Measurements from ENCODE around the gene CHP1. TPM values are rescaled to one million over a fixed set of nuclear protein-coding genes. Genes with fewer than 3 reads are reported as not detected.
"Not testable (repeated sequence)": the region's sequence is repeated elsewhere in the genome, so short reads cannot be mapped to it uniquely, and the experiment has no call there.

The CHP1 gene
- total RNA-seq, 2 donors from 2014 or later: 31.6 to 40.5 TPM

GRCh38 chr15:41233367-41233771 is 2.3 kb downstream of the CHP1 start:
- DNase-seq: no peak
- no peaks in the 10 kb centered on the region for H3K36me3 Mint-ChIP-seq (ENCODE audit: low read depth)
- H3K4me1 Mint-ChIP-seq: peaks cover 21% of the 10 kb centered on the region
- no peaks in the 10 kb centered on the region for H3K27me3 Mint-ChIP-seq
- H3K4me3 Mint-ChIP-seq: no peak overlapping the region
- H3K9me3 ChIP-seq (ENCODE audit: control insufficient read depth, low read length, poor library complexity, severe bottlenecking): no peaks in the 10 kb centered on the region
- no peak overlapping the region for H3K27ac Mint-ChIP-seq
- ATAC-seq: no peak

DNA sequence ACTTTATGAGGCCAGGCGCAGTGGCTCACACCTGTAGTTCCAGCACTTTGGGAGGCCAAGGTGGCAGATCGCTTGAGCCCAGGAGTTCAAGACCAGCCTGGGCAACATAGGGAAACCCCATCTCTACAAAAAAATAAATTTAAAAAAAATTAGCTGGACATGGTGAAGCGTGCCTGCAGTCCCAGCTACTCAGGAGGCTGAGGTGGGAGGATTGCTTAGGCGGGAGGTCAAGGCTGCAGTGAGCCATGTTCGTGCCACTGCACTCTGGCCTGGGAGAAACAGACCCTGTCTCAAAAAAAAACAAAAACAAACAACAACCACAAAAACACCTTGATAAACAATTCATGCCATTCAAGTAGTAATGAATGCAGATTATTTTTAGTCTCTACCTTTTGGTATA is 4.2 kb downstream of the CHP1 start:
- DNase-seq; ATAC-seq; H3K9me3 ChIP-seq (ENCODE audit: control insufficient read depth, low read length, poor library complexity, severe bottlenecking); H3K27ac Mint-ChIP-seq; H3K27me3 Mint-ChIP-seq; H3K4me3 Mint-ChIP-seq; H3K36me3 Mint-ChIP-seq (ENCODE audit: low read depth): not testable (repeated sequence)
- H3K4me1 Mint-ChIP-seq: peaks cover 21% of the 10 kb centered on the region

DNA sequence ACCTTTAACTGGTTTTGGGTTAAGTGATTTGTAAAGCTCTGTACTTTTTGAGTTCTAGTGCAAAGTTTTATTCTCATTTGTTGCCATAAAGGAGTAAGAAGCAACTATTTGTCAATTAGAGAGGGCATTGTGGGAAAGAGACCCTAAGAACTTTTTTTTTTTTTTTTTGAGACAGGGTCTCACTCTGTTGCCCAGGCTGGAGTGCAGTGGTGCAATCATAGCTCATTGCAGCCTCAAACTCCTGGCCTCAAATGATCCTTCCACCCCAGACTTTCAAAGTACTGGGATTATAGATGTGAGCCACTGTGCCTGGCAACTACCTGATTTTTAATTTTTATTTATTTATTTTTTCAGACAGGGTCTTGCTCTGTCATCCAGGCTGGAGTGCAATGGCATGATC is 4.9 kb downstream of the CHP1 start:
- Mint-ChIP-seq H3K4me1 (peaks cover 19% of the 10 kb centered on the region), H3K27me3 (no peaks in the 10 kb centered on the region), H3K36me3 (ENCODE audit: low read depth) (no peaks in the 10 kb centered on the region), H3K27ac (no peak overlapping the region), H3K4me3 (no peak overlapping the region)
- no peaks in the 10 kb centered on the region for H3K9me3 ChIP-seq (ENCODE audit: control insufficient read depth, low read length, poor library complexity, severe bottlenecking)
- no peak for ATAC-seq
- no peak for DNase-seq

GRCh38 chr15:41238100-41238499 is 7.0 kb downstream of the CHP1 start:
- H3K27ac Mint-ChIP-seq: peak overlapping the region; percentile 39

DNA sequence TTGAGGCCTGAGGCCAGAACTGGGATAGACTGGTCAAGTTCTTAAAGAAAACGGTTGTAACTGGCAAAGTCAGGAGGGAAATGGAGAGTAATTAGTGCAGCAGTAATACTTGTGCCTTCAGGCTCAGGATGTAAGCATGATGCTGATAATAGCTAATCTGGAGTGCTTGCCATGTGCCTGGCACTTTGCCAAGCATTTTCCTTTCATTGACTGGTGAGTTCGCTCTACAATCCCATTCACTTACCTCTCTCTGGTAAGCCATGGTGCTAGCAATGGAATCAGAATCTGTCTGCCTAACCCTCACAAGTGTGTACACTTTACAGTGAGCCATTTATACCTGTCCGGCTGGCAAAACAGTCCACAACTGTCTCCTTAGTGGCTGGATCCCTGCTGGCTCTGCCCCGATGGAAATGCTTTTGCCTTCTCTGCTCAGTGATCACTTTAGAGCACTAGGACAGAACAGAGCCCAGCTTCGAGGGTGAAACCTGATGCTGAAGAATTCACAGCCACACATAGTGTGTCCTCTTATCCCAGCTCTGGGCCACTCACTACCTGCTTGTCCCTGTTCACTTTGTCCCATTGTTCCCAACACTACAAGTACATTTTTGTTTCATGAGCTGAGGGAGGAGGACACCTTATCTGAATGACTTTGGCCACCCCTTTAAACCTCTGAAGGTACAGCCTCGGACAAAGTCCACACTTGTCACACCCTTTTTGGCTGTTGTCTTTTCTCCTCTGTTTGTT is 10.3 kb downstream of the CHP1 start:
- H3K27me3 Mint-ChIP-seq: no peaks in the 10 kb centered on the region
- DNase-seq: no peak
- ATAC-seq: no peak
- peaks cover 2% of the 10 kb centered on the region for H3K4me1 Mint-ChIP-seq
- no peaks in the 10 kb centered on the region for H3K36me3 Mint-ChIP-seq (ENCODE audit: low read depth)
- no peaks in the 10 kb centered on the region for H3K9me3 ChIP-seq (ENCODE audit: control insufficient read depth, low read length, poor library complexity, severe bottlenecking)
- no peak overlapping the region for H3K4me3 Mint-ChIP-seq
- H3K27ac Mint-ChIP-seq: no peak overlapping the region

More at GRCh38 chr15:41238100-41238499, 7.0 kb downstream of the CHP1 start:
- Mint-ChIP-seq H3K36me3 (ENCODE audit: low read depth) (no peaks in the 10 kb centered on the region), H3K4me3 (no peak overlapping the region), H3K4me1 (peaks cover 8% of the 10 kb centered on the region), H3K27me3 (no peaks in the 10 kb centered on the region)
- DNase-seq (no peak), ATAC-seq (no peak)
- no peaks in the 10 kb centered on the region for H3K9me3 ChIP-seq (ENCODE audit: control insufficient read depth, low read length, poor library complexity, severe bottlenecking)

DNA sequence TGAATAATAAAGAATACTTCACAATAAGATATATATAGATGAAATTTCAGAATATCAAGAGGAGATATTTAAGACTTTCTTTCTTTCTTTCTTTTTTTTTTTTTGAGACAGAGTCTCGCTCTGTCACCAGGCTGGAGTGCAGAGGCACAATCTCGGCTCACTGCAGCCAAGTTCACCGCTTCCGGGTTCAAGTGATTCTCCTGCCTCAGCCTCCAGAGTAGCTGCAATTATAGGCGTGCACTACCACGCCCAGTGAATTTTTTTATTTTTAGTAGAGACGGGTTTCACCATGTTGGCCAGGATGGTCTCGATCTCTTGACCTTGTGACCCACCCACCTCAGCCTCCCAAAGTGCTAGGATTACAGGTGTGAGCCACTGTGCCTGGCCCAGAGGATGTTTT is 19.7 kb downstream of the CHP1 start:
- not testable (repeated sequence) for DNase-seq; H3K4me1 Mint-ChIP-seq; H3K36me3 Mint-ChIP-seq (ENCODE audit: low read depth); ATAC-seq; H3K9me3 ChIP-seq (ENCODE audit: control insufficient read depth, low read length, poor library complexity, severe bottlenecking); H3K27ac Mint-ChIP-seq; H3K4me3 Mint-ChIP-seq; H3K27me3 Mint-ChIP-seq

GRCh38 chr15:41251411-41251810 is 20.3 kb downstream of the CHP1 start:
- H3K27ac Mint-ChIP-seq: no peak overlapping the region

DNA sequence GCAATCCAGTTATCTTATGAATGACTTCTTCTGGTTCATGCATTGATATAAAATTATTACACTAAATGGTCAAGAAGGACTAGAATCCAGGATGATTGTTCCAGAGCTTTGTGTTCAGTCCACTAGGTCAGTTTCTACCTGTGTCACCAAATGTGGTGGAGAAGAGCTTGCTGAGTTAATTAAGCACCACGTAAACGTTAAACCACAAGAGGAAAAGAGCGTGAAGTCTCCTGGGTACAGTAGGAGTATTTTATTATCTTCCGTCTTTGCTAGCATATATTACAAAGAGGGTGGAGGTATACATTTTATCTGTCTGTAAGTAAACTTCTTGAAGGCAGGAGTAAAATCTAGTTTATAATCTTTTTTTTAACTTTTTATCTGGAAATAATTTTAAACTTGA is 23.5 kb downstream of the CHP1 start:
- ATAC-seq (no peak), DNase-seq (no peak)
- no peaks in the 10 kb centered on the region for H3K9me3 ChIP-seq (ENCODE audit: control insufficient read depth, low read length, poor library complexity, severe bottlenecking)
- Mint-ChIP-seq H3K4me3 (no peak overlapping the region), H3K36me3 (ENCODE audit: low read depth) (peaks cover 5% of the 10 kb centered on the region), H3K4me1 (peaks cover 6% of the 10 kb centered on the region), H3K27me3 (no peaks in the 10 kb centered on the region), H3K27ac (no peak overlapping the region)

More at GRCh38 chr15:41251411-41251810, 20.3 kb downstream of the CHP1 start:
- no peaks in the 10 kb centered on the region for H3K36me3 Mint-ChIP-seq (ENCODE audit: low read depth)
- ATAC-seq (no peak), DNase-seq (no peak)
- H3K27me3 Mint-ChIP-seq: no peaks in the 10 kb centered on the region
- H3K4me3 Mint-ChIP-seq: no peak overlapping the region
- peaks cover 2% of the 10 kb centered on the region for H3K4me1 Mint-ChIP-seq
- H3K9me3 ChIP-seq (ENCODE audit: control insufficient read depth, low read length, poor library complexity, severe bottlenecking): no peaks in the 10 kb centered on the region

- peaks cover 6% of the 10 kb centered on the region for H3K4me1 Mint-ChIP-seq
- peak overlapping the region; percentile 9 for H3K27ac Mint-ChIP-seq
- DNase-seq (no peak), ATAC-seq (no peak)
- no peak overlapping the region for H3K4me3 Mint-ChIP-seq
- peaks cover 5% of the 10 kb centered on the region for H3K36me3 Mint-ChIP-seq (ENCODE audit: low read depth)
- no peaks in the 10 kb centered on the region for H3K9me3 ChIP-seq (ENCODE audit: control insufficient read depth, low read length, poor library complexity, severe bottlenecking)
- H3K27me3 Mint-ChIP-seq: no peaks in the 10 kb centered on the region
Observed at GRCh38 chr15:41256103-41256502, 25.0 kb downstream of the CHP1 start.

DNA sequence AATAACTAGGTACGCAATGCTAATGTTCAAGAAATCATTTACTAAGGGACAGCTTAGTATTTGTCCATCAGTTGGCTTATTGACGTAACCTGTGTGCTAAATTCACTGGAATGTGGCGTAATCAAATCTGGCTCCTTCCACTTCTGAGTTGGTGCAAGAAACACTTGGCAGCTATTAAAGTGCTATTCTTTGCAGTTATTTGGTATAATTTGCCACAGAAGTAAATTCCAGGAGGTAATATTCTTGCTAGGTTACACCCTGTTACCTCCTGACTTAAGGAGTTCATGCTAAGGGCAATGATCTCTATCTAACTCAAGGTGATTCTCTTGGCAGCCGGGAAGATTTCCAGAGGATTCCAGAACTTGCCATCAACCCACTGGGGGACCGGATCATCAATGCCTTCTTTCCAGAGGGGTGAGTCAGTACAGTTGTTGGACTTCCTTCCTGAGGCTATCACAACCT is 25.5 kb downstream of the CHP1 start:
- no peaks in the 10 kb centered on the region for H3K27me3 Mint-ChIP-seq
- H3K4me1 Mint-ChIP-seq: peaks cover 6% of the 10 kb centered on the region
- no peak overlapping the region for H3K4me3 Mint-ChIP-seq
- DNase-seq (no peak), ATAC-seq (no peak)
- peaks cover 5% of the 10 kb centered on the region for H3K36me3 Mint-ChIP-seq (ENCODE audit: low read depth)
- H3K27ac Mint-ChIP-seq: no peak overlapping the region
- no peaks in the 10 kb centered on the region for H3K9me3 ChIP-seq (ENCODE audit: control insufficient read depth, low read length, poor library complexity, severe bottlenecking)

- H3K27me3 Mint-ChIP-seq: no peaks in the 10 kb centered on the region
- no peak for DNase-seq
- H3K36me3 Mint-ChIP-seq (ENCODE audit: low read depth): peaks cover 6% of the 10 kb centered on the region
- H3K9me3 ChIP-seq (ENCODE audit: control insufficient read depth, low read length, poor library complexity, severe bottlenecking): no peaks in the 10 kb centered on the region
- no peak overlapping the region for H3K4me3 Mint-ChIP-seq
- peak; percentile 58 for ATAC-seq
- no peak overlapping the region for H3K27ac Mint-ChIP-seq
- H3K4me1 Mint-ChIP-seq: peaks cover 6% of the 10 kb centered on the region
Observed at GRCh38 chr15:41258750-41259471, 27.8 kb downstream of the CHP1 start.

DNA sequence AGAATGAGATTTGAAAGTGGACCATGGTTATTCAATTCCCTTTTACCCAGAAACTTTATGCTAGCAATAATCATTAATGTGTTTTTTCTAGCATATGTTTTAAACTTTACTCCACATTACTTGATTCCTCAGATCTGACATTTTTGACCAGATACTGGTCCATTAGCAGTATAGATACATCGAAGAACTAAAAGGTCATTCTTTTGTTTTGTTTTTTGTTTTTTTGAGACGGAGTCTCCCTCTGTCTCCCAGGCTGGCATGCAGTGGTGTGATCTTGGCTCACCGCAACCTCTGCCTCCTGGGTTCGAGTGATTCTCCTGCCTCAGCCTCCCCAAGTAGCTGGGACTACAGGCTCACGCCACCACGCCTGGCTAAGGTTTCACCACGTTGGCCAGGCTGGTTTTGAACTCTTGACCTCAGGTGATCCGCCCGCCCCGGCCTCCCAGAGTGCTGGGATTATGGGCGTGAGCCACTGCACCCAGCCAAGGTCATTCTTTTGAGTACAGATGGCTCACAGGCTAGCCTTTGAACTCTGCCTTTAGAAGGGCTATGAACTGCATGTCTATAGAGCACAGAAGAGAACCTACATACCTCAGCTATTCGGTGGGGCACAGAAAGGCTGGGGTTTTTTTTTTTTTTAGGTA is 28.6 kb downstream of the CHP1 start:
- Mint-ChIP-seq H3K4me1 (peaks cover 6% of the 10 kb centered on the region), H3K36me3 (ENCODE audit: low read depth) (peaks cover 8% of the 10 kb centered on the region), H3K27ac (no peak overlapping the region), H3K4me3 (no peak overlapping the region), H3K27me3 (no peaks in the 10 kb centered on the region)
- ATAC-seq: no peak
- H3K9me3 ChIP-seq (ENCODE audit: control insufficient read depth, low read length, poor library complexity, severe bottlenecking): no peaks in the 10 kb centered on the region
- no peak for DNase-seq

DNA sequence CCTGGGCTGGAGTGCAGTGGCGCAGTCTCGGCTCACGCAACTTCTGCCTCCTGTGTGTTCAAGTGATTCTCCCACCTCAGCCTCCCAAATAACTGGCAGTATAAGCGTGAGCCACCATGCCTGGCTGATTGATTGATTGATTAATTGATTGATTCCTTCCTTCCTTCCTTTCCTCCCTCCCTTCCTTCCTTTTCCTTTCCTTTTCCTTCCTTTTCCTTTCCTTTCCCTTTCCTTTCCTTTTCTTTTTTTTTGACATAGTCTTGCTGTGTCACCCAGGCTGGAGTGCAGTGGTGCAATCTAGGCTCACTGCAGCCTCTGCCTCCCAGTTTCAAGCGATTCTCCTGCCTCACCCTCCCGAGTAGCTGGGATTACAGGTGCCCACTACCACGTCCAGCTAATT is 29.9 kb downstream of the CHP1 start:
- H3K4me3 Mint-ChIP-seq; ATAC-seq; H3K27ac Mint-ChIP-seq; H3K4me1 Mint-ChIP-seq; H3K27me3 Mint-ChIP-seq; H3K36me3 Mint-ChIP-seq (ENCODE audit: low read depth); DNase-seq; H3K9me3 ChIP-seq (ENCODE audit: control insufficient read depth, low read length, poor library complexity, severe bottlenecking): not testable (repeated sequence)
